ENCODE results near the gene WDR86.

DNA sequence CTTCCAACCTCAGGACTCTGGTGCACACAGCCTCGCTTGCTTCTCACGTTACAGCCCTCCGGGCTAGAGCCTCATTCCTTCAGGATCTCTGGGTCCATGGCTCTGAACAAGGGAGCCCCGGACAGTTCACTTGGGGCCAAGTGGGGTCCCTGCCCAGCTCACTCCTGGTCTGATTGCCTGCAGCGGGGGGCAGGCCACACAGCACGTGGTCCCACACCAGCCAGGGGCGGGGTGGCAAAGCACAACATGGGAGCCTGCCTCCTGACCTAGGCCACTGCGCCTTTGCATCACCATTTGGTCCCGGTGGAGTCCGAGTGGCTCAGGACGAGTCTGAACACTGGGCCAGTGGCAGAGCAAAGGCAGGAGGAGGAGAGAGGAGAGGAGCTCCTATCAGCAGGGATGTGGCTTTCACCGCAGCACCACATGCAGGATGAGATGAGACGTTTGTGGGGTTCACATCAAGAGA lies 43.5 kb upstream of the WDR86 start:
- TF ChIP-seq, protein P1, sequence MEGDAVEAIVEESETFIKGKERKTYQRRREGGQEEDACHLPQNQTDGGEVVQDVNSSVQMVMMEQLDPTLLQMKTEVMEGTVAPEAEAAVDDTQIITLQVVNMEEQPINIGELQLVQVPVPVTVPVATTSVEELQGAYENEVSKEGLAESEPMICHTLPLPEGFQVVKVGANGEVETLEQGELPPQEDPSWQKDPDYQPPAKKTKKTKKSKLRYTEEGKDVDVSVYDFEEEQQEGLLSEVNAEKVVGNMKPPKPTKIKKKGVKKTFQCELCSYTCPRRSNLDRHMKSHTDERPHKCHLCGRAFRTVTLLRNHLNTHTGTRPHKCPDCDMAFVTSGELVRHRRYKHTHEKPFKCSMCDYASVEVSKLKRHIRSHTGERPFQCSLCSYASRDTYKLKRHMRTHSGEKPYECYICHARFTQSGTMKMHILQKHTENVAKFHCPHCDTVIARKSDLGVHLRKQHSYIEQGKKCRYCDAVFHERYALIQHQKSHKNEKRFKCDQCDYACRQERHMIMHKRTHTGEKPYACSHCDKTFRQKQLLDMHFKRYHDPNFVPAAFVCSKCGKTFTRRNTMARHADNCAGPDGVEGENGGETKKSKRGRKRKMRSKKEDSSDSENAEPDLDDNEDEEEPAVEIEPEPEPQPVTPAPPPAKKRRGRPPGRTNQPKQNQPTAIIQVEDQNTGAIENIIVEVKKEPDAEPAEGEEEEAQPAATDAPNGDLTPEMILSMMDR (IDR thresholded peaks at IDR 0.05), result no peak
- TF ChIP-seq EP300 (IDR thresholded peaks at IDR 0.05), result no peak
